ENCODE measurements around the gene KCNG1. TPM values are rescaled to one million over a fixed set of nuclear protein-coding genes. Genes with fewer than 3 reads are reported as not detected.
A peak's percentile ranks its signal among the peaks of the same experiment; 100 is the strongest.

KCNG1 gene
- total RNA-seq, 1 donor from 2014 or later, result 13.0 TPM

DNA sequence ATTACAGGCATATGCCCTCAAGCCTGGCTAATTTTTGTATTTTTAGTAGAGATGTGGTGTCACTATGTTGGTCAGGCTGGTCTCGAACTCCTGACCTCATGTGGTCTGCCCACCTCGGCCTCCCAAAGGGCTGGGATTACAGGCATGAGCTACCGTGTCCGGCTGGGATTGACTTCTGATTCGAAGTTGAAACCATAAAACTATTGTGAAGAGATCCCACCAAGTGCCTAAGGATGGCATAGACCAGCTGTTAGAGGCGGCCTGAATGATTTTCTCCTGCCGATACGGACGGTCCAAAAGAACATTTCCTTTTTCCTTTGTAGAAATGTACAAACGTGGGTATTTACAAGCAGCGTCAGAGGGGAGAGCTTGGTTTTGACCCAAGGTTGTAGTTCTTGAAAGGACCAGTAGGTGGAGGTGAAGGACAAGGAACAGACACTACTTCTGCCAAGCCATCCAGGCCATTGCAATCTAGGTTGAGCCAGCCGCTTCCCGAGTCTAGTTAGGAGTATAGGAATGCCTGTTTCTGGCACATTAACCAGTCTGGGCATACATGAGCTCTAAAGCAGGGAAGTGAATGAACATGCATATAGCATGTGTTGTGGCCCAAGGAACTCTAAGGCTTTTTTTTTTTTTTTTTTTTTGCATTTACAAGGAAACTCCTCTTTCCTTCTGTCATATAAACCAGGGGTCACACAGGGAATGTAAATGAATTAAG, 35.3 kb downstream of the KCNG1 start:
- no peak overlapping the region for H3K4me3 Mint-ChIP-seq (ENCODE audit: unreplicated experiment)
- no peak for DNase-seq (ENCODE audit: low spot score)
- peak; percentile 90 for TF ChIP-seq CTCF (IDR thresholded peaks at IDR 0.05)
- H3K4me1 Mint-ChIP-seq (ENCODE audit: low read depth), result peaks cover 22% of the 10 kb centered on the region
- H3K27me3 Mint-ChIP-seq (ENCODE audit: low read depth), result no peaks in the 10 kb centered on the region
- no peaks in the 10 kb centered on the region for H3K9me3 Mint-ChIP-seq (ENCODE audit: low read depth)
- no peaks in the 10 kb centered on the region for H3K36me3 Mint-ChIP-seq (ENCODE audit: low read depth)
- no peak overlapping the region for H3K27ac Mint-ChIP-seq (ENCODE audit: unreplicated experiment)

DNA sequence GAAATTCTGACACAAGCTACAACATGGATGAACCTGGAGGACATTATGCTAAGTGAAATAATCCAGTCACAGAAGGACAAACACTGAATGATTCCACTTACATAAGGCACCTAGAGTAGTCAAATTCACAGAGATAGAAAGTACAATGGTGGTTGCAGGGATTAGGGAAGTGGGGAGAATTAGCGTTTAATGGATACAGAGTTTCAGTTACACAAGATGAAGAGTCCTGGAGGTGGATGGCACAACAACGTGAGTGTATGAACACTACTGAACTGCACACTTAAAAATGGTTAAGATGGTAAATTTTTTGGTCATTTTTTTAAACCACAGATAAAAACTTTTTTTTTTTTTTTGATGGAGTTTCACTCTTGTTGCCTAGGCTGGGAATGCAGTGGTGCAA, 39.6 kb downstream of the KCNG1 start:
- no peak for TF ChIP-seq CTCF (IDR thresholded peaks at IDR 0.05)
- Mint-ChIP-seq H3K27me3 (ENCODE audit: low read depth) (no peaks in the 10 kb centered on the region), H3K36me3 (ENCODE audit: low read depth) (no peaks in the 10 kb centered on the region), H3K27ac (ENCODE audit: unreplicated experiment) (peak overlapping the region; percentile 1), H3K9me3 (ENCODE audit: low read depth) (no peaks in the 10 kb centered on the region), H3K4me1 (ENCODE audit: low read depth) (peaks cover 47% of the 10 kb centered on the region), H3K4me3 (ENCODE audit: unreplicated experiment) (no peak overlapping the region)
- no peak for DNase-seq (ENCODE audit: low spot score)

DNA sequence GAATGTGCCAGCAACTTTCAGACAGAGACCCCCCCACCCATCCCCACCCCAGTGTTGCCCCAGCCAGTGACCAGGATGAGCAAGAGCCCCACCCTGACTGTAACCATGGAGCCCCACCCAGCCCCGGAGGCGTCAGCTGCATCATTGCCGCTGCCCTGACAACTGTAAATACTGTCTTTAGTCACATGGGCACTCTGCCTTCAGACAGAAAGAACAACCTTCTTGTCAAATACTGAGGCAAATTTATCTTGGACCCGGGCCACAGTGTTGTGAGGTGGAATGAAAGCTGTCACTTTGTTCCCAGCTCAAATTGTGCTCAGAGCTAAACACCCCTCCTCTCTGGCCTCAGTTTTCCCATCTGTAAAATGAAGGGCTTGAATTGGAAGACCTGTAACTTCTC, 40.5 kb downstream of the KCNG1 start:
- Mint-ChIP-seq H3K27ac (ENCODE audit: unreplicated experiment) (peak overlapping the region; percentile 94), H3K36me3 (ENCODE audit: low read depth) (no peaks in the 10 kb centered on the region), H3K4me1 (ENCODE audit: low read depth) (peaks cover 40% of the 10 kb centered on the region), H3K4me3 (ENCODE audit: unreplicated experiment) (no peak overlapping the region), H3K9me3 (ENCODE audit: low read depth) (no peaks in the 10 kb centered on the region), H3K27me3 (ENCODE audit: low read depth) (no peaks in the 10 kb centered on the region)
- no peak for DNase-seq (ENCODE audit: low spot score)
- TF ChIP-seq CTCF (IDR thresholded peaks at IDR 0.05), result no peak

DNA sequence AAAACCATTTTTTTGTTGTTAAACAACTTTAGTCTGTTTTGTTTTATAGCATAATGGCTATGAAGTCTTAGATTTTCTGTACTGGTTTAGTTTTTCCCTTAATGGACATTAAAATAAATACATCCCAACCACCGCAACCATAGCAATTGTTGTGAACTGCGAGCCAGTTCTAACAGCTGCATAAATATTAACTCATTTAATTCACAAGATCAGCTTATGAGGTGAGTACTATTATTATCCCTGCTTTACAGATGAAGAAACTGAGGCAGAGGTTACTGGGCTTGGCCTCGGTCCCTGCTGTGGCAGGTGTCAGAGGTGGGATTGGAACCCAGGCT, 41.2 kb downstream of the KCNG1 start:
- DNase-seq (ENCODE audit: low spot score), result no peak
- Mint-ChIP-seq H3K4me3 (ENCODE audit: unreplicated experiment) (no peak overlapping the region), H3K27ac (ENCODE audit: unreplicated experiment) (peak overlapping the region; percentile 94), H3K36me3 (ENCODE audit: low read depth) (no peaks in the 10 kb centered on the region), H3K27me3 (ENCODE audit: low read depth) (no peaks in the 10 kb centered on the region), H3K4me1 (ENCODE audit: low read depth) (peaks cover 40% of the 10 kb centered on the region), H3K9me3 (ENCODE audit: low read depth) (no peaks in the 10 kb centered on the region)
- no peak for TF ChIP-seq CTCF (IDR thresholded peaks at IDR 0.05)

DNA sequence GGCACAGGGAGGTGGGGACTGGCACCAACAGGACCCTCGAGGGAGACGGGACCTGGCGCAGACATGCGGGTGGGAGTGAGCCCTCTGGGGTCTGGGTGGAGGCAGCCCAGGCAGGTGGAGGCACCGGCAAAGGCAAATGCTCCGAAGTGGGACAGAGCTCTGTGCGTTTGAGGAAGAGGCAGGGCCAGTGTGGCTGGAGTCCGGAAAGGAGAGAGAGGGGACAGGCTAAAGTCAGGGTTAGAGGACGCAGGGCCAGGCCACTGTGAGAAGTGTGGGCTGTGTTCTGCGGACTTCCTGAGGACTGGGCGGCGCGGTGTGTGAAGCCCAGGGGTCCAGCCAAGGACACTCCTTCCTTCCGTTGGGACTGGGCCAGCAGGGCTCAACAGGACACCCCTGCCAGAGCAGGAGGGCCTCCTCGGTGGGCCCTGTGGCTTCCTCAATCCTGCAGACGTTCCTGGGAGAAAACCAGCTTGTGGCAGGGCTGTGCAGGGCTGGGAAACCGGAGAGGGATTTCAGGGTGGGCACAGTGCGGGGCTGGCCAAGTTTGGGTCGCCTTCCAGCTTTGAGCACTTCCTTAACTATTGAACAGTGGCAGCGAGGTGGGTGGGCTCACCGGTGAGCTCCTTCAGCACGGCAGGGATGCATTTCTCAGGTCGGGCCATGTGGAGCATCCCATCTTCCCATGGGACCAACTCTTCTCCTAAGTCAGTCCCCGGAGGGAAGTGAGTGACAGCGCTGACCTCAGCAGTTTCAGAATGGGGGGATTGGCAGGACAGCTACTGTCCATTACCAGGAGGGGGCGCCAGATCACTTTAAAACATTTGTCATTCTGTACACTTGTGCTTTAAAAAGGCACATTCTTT, 41.8 kb downstream of the KCNG1 start:
- no peak for DNase-seq (ENCODE audit: low spot score)
- Mint-ChIP-seq H3K27ac (ENCODE audit: unreplicated experiment) (peak overlapping the region; percentile 94), H3K4me1 (ENCODE audit: low read depth) (peaks cover 40% of the 10 kb centered on the region), H3K9me3 (ENCODE audit: low read depth) (no peaks in the 10 kb centered on the region), H3K27me3 (ENCODE audit: low read depth) (no peaks in the 10 kb centered on the region), H3K36me3 (ENCODE audit: low read depth) (no peaks in the 10 kb centered on the region), H3K4me3 (ENCODE audit: unreplicated experiment) (no peak overlapping the region)
- peak; percentile 96 for TF ChIP-seq CTCF (IDR thresholded peaks at IDR 0.05)
